ENCODE results near the gene EDA.

The EDA gene

DNA sequence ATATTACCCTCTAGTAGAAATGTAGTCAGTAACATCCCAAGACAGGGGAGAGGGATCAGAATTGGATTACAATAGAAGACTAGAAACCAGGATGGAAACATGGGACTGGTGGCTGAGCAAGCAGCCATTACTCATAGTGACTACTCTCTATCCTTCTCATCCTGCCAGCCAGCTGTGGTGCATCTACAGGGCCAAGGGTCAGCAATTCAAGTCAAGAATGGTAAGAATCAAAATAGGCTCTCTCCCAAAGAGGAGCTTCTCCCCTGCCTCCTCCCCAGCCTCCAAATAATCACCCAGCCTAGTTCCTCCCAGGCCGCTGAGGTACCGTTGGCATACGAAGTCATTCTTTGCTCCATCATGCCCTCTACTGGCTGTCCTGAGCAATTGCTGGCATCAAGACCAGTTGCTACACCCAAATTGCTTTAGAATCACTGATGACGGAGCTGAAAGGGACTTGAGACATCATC is 414.4 kb downstream of the EDA start:
- DNase-seq = peak; percentile 48

DNA sequence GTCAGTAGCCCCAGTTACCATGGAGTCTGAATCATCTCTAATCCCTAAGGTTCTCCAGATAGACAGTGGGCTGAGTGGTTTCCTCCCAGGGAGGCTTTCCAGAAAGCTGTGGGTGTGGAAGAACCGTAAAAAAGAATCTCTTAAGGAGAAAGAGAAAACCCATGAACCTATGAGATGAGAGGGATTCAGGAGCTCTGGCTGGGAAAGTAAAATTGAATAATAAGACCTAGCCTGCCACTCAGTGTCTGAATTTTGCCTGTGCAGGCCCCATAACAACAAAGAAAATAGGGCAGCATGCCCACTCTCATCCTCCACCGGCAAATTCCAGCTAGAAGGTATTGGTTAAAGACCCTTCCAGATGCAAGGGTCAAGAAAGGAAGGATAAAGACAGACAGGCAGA is 416.9 kb downstream of the EDA start:
- DNase-seq = no peak

DNA sequence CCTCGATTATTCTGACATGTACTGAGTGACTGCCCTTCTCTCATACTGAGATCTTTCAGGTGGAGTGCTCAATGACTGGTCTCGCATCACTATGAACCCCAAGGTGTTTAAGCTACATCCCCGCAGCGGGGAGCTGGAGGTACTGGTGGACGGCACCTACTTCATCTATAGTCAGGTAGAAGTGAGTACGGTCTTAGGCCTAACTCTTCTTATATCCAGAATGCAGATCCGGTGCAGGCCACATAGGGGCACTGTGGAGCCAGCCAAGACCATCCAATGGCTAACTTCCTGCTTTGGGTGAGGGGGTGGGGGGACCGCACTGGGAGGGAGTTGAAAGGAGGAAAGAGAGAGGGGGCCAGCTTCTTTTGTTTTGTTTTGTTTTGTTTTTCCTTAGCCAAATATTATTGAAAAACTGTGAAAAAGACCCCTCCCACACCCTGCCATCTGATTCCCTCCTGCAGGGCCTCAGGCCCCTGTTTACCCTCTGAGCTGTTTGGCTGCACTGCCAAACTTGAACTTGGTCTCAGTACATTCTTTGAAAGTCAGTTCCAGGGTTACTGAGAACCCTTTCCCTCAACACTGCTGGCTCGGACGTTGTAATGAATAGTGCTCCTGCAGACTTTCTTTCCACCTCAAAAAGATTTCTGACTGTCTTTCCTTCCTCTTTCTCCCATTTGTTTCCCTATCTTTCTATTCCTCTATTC is 417.6 kb downstream of the EDA start:
- DNase-seq = peak; percentile 36

DNA sequence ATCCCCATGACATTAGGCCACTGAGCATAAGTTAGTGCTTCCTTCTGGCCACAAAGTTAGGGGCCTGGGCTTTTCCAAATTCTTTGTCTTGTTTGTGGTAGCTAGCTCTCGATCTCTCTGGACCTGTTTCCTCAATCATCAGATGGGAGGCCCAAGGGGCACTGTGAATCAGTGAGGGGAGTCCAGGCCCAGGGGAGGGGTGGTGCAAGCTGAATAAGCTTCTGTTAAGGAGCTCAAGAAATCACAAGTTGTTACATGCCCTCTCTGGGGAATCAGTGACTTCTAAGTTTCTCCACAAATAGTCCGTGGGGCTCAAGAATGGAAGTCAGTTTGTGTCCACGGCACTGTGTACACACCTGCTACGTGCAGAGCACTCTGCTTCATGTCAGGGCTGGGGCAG is 418.7 kb downstream of the EDA start:
- DNase-seq = no peak

DNA sequence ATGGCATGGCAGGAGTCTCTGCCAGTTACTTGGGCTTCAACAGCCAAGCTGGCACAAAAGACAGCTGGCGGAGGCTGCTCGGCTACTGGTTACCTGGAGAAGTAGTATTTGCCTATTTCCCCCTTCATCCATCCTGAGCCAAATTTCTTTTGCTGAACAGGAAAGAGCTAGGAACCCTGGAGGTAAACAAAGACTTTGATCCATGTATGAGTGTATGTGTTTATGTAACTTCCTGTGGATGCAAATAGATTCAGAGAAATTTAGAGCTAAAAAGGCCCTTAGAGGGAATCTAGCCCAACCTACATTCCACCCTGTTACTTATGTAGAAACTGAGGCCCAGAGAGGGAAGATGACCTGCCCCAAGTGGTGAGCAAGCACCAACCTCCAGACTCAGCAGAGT is 422.6 kb downstream of the EDA start:
- DNase-seq = no peak

DNA sequence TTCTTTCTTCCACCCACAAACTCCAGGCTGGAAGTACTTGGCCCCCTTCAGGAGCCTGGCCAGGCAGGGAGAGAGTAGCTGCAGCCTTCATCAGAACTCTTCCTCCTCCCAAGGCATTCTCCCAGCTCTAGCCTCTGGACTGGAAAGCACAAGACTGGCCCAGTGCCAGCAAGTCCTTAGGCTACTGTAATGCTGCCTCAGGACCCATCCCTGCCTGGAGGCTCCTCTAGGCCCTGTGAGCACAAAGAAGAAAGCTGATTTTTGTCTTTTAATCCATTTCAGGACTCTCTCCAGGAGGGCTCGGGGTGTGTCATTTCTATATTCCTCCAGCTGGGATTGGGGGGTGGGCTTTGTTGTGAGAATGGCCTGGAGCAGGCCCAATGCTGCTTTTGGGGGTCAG is 423.0 kb downstream of the EDA start:
- DNase-seq = no peak

DNA sequence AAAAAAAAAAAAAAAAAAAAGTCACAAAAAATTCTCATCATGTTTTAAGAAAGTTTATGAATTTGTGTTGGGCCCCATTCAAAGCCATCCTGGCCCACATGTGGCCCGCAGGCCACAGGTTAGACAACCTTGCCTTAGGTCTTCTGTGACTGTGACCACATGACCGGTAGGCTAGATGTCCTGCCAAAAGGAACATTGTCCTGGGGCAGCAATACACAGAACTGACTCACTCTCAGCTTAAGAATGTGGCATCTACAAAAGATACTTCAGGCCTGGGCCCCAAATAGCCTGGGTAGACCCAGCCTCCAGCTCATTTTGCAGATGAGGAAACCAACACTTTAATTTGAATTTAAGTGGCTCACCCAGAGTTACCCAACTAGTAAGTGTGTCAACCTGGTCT is 423.8 kb downstream of the EDA start:
- DNase-seq = no peak

DNA sequence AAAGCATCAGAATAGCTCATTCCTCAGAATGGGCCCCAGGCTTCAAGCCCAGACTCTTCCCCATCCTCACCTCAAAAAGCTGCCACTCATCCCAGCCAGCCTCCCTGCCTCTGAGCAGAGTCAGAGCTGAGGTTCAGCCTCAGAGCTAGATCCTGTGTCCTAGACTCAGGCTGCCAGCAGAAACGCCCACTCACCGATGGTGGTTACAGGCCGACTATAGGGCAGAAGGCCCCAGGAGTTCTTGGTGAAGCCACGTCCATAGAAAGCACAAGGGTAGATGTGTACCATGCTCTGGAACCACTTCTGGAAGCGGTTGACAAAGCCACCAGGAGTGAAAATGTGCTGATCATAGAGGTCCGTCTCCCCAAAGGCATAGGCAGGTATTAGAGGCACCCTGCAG is 426.1 kb downstream of the EDA start:
- DNase-seq = no peak

DNA sequence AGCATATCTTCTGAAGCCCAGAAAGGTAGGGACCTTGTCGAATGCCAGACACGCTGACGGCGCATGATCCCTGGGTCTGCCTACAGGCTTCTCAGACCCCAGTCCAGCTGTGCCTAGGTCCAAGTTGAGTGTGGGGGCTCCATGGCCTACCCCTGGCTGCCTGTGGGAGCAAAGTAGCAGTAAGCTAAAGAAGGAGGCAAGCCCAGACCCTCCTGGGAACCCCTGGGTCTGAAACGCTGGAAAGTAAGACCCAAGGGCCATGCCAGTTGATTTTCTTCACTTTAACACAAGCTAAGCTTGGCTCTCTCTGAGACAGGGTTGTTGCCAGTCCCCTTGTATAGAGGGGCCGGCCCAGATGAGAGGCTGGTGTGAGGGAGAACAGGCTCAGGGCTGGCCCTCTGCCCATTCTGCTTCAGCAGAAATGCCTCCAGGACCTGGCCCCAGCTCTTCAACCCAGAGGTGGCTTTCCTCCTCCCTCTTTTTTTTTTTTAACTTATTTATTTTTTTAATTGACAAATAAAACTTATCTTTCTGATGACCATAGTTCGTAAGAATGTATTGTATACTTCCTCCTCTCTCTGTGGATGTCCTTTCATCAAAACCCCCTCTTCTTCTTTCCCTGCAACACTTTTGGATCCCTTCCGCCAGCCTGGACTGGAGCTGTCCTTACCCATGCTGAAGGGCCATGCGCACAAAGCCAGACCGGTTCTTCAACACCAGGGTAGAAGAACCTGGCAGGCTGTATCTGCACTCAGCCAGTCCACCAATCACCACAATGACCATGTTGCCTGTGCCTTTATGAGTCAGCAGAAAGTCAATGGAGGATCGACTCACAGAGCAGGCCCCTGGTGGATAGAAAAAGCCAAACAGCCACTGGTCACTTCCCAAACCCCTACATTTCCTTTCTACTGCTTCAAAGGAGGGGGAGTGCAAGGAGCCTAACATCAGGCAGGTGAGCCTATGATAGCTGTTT is 426.8 kb downstream of the EDA start:
- DNase-seq = no peak

DNA sequence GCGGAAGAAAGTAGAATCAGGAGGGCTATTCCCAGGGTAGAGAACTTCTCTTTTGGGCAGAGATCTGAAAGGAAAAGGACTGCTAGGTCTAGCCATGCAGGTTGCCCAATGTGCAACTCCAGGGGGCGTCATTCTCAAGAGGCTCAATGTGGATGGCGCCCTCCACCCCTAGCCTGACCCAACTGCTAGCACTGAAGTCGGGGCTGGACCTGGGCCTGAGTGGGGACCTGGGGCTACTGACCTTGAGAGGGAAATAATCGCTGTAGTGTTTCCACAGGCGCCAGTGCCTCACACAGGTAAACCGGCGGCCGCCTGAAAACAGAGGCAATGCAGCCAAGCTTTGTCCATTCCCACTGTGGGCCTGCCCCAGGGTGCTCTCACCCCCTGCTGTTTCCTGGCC is 427.8 kb downstream of the EDA start:
- no peak for DNase-seq

DNA sequence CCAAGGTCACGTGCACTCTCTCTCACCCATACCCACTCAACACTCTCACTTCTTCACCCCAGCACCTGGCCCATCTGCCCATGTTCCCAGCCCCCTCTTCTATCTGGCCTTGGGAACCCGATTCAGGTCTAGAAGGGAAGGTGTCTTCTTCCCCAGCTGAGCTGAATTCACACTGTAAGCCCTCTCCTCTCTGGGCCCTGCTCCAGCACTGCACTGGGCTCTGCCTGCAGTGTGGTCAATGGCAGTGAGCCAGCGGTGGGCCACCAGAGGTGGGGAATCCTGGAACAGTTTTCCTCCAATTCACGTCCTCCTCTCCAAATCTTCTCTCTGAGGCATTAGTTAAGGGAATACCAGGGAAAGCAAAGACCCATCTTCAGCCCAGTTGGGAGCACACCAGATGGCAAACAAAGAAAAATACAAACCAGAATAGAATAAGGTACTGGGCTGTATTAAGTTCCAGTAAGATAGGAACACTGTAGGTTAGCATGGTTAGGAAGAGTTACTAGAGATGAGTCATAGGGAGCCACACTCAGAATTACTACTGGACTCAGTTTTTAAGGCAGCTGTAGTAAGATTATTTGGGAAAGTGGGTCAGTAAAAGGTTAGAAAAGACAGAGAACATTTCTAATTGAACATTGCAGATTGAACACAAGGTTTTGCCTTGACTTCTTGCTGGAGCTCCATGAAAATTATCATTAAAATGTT is 428.8 kb downstream of the EDA start:
- no peak for DNase-seq

DNA sequence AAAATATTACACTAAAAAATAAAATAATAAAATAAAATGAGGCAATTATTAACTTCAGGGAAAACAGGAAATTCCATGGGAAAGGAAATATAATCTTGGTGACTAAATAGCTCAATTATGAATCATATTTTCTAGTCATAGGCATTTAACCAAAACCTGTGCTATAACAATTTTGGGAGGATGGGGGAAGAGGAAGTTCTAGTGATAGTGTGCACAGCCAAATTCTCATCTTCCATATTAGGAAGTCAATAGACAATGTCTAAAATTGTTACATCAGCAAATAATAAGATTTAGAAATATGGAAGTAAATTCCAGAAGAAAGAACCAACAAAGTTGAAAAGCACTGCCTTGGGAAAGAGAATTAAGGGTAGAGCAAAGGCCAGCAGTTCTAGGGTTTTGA is 431.1 kb downstream of the EDA start:
- DNase-seq = no peak

DNA sequence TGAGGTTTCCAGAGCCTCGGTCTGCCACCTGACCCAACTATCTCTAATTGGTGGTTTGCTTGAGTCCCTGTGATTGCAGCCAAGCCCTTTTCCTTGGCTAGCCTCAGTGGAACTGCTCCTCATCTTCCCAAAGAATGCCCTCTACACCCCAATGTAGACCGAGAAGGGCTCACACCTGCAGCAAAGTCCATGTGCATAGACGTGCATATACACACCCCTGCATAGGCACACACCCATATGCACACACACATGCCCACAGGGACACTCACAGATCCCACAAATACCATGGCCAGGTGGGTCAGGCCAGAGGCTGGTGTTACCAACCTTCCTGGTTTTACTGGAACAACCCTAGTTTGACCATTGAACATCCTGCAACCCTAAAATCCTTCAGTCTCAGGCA is 433.5 kb downstream of the EDA start:
- DNase-seq = no peak

DNA sequence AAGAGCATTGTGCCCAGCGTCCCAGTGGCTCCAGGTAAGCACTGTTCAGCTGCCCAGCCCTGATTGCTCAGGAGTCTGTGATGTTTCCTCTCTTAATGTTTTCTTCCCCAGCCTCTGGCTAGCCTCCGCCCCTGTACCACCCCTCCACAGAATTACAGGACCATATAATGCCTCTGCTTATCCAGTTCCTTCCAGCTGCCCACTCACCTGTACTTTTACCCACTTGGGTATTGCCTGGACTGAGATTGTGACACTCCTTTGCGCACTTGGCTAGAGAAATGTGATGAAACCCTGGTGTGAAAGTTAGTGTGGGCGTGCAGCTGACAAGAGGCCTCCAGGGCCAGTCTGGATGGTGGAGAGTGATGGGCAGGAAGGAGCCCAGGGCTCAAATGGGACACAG is 434.0 kb downstream of the EDA start, which contains the start of gene AWAT2:
Gene AWAT2 (minus strand): TSS at position 14 of the 400 bp plus-strand sequence. CDS start 6 bp downstream, at position 8.
- DNase-seq = no peak

DNA sequence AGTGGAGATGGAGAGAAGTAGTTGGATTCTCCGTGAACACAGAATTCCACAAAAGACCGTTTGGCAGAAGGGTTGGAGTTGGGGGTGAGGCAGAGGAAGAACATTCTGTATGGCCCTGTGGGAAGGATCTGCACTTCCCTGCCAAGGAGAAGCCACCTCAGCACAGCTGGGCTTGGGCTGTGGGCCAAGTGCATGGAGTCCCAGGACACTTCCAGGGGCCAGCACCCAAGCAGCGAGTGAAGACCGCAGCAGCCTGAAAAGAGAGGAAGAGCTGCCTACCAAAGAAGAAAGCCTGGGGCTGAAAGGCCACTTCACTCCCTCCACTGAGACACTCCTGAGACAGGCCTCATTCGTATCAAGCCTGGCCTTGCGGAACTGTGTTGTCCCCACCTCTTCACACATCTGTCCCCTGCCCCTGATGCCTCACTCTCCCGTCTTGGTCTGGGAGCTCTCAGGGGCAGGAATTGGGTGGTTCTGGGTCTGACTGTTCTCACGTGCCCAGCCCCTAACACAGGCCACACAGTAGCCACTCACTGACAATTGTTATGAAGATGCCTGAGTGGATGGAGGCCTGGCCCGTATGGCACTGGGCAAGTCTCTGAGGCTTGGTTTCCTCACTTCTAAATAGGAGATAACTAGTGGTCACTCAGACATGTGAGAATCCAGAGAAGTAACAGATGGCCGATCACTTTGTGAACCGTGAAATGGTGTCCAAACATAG is 437.1 kb downstream of the EDA start:
- DNase-seq = no peak

DNA sequence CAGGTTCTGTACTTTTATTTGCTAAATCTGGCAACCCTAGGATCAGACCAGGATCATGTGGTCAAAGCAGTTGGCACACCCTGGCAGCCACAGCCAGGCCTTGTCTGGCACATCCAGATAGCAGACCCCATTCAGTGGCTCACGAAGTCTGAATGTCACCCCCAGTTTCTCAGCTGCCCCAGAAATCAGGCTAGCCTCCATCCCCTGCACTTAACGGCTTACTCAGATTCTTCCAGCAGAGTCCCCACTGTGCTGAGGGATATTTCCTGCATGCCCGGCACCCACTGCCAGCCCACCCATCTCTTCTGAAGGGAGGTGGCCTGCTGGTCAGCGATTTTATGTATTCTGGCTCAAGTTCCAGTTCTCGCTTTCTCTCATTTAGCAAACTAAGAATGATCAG is 438.5 kb downstream of the EDA start:
- no peak for DNase-seq

DNA sequence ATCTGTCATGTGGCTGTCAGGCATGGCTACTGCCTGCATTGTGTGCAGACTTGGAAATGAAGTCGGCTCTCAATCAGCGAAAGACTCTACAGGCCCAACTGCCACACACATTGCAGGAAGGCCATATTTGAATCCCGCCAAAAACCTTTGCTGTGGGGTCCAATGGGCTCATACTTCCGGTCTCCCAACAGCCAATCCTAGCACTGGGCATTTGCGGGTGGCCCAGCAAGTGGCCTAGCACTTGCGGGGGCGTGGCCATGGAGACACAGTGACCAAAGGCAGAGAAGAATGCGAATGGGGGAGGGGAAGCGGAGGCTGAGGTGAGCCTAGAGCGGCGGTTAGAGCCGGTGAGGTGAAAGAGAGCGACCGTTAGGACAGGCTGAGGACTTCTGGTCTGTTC is 446.2 kb downstream of the EDA start, which contains the start of gene OTUD6A:
Gene OTUD6A (plus strand): TSS at position 382 of the 400 bp plus-strand sequence. CDS start 68 bp downstream, outside the sequence.
- DNase-seq = no peak

DNA sequence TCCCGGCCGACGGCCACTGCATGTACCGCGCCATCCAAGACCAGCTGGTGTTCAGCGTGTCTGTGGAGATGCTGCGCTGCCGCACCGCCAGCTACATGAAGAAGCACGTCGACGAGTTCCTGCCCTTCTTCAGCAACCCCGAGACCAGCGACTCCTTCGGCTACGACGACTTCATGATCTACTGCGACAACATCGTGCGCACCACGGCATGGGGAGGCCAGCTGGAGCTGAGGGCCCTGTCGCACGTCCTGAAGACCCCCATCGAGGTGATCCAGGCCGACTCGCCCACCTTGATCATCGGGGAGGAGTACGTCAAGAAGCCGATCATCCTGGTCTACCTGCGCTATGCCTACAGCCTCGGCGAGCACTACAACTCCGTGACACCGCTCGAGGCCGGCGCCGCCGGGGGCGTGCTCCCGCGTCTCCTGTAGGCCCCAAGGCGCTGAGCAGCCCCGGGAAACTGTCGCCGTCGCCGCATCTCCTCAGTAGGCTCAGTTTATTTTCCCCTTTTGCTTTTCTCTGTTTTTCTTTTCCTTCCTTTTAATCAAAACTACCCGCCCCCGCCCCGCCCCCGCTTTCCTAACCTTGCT is 447.1 kb downstream of the EDA start:
- DNase-seq = no peak

DNA sequence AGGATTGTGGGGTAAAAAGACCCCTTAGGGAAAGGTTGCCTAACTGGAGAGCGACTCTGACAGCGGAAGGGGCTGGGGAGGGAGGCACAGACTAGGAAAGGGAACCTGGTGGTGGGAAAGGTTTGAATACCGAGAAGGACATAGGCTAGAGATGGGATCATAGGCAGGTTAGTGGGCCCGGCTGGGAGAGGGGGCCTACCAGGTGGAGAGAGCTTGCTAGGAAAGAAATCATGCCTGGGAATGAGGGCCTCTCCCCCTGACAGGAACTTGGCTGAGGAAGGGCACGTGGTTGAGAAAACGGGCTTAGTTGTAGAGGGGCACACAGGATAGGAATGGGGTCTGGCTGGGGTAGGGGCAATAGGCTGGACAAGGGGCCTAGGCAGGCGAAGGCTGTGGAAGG is 450.7 kb downstream of the EDA start:
- no peak for DNase-seq

DNA sequence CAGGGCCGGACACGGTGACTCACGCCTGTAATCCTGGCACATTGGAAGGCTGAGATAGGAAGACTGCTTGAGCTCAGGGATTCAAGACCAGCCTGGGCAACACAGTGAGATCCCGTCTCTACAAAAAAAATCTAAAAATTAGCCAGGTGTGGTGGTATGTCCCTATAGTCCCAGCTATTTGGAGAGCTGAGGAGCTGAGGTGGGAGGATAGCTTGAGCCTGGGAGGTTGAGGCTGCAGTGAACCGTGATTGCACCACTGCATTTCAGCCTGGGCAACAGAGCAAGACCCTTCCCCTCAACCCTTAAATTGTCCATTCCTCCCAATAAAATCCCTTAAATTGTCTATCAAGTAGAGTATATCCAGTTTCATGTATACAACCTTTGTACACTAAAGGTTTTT is 463.4 kb downstream of the EDA start:
- no peak for DNase-seq

DNA sequence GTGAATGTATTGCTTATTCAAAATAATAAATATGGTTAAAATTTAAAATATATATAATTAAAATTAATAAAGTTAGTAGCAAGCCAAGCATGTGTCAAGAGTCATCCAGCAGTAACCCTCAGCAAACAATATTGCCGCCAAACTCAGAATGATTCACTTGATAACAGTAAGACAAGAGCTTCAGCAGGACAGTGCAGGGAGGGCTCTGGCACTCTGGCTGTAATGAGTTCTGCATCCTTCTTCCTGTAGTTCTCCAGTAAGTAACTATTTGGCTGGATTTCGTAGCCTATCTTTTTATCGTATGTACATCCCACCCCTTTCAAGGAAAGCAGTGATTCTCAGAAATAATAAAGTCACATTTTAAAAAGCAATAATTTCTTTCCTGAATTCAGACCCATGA is 464.0 kb downstream of the EDA start:
- DNase-seq = no peak

DNA sequence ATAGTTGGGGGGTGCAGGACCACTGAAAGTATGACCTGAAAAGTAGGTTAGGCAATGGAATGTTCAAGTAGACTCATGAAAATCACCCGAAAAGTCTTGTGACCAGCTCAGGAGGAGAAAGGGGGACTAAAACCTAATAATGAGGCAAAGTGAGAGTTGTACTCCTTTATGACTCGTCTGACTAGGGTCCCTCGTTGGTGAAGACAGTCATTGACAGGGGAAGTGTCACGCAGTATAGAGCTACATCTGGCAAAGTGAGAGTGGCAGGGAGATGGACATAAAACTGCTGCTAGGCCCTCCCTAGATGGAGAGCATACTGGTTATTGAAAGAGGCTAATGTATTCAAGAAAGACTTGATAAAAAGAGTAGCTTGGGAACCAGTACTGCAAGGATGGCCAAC is 466.8 kb downstream of the EDA start:
- DNase-seq = no peak
